GM18951 (cell line): ENCODE measurements around the gene PAX8.

Experiments used
- POLR2A ChIP-seq: IDR thresholded peaks from 4 replicates; pipeline ENCODE4 v1.6.1; 2011; ENCODE audit warnings: mild to moderate bottlenecking; ENCODE audit not compliant: insufficient read length, insufficient read depth; ENCODE audit errors: extremely low read depth
- in situ Hi-C: fragments of 300-500 bp; cut with MboI; formaldehyde crosslinking; loops from one replicate; pipeline ENCODE4 v1.12.0; 2022; ENCODE audit warnings: low sequenced_read_pairs, mixed read lengths, inconsistent platforms; ENCODE audit not compliant: unreplicated experiment

The PAX8 gene

DNA sequence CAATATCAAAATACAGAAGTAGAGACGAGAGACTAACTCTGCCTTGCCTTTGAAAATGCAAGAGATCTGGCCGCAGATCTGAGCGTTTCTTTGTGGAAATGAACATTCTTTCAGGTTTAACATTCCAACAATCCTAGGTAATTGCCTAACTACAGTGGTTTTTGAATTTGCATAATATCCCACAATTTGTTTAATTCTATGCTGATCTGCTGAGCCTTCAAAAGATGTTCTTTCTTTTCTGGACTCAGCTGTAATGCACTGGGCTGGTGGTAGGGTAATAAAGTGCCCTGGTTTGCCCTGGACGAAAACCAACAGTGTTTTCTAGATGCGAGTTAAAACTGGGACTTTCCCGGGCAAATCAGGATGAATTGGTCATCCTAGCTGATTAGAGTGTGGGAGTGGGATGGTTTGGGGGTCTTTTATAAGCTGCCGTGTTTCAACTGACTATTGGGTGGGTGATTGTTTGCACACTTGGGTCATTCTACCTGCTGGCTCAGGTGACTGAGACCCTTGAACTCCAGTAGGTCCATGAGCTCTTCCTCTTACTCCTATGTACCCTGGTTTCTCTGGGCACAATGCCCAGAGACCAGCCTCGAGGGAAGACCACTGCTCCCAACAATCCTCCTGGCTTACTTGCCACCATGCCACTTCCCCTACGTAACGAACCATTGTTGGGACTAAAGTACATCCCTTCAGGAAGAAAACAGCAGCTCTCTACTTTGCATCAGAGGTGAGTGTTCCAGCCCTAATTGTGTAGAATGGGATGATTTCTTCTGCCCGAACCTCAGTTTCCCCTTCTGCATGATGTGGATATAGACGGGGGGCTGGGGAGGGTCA, 3.4 kb upstream of the PAX8 start:
- TF ChIP-seq POLR2A = no peak
- in situ Hi-C loops = no loop called here

GRCh38 chr2:113278073-113278741, 514 bp downstream of the PAX8 start:
- no peak for TF ChIP-seq POLR2A
- in situ Hi-C loops = no loop called here

DNA sequence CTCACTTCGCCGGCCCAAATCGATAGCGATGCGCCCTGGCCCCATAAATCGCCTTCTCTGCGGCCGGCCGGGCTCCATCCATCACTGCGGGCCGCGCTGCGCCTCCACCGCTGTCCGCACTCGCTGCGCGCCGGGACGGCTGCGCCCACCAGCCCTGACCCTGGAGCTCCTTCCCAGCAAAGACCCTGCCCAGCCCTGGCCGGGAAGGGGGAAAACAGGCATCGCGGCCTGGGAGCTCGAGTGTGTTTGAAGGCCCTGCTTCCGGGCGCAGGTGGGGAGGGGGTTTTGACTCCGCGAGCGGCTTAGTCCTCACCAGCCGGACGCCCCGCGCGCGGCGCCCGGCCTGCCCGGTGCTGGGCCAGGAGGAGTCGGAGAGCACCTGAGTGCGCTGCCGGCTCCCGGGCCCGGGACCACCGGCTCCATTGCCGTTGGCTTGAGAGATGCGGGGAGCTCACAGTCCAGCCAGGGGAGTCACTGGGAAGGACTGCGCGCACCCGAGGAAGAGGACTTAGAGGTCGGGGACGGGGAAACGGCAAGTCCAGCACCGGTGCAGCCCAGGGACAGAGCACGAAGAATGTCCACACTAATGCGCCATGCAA, 1.1 kb downstream of the PAX8 start:
- TF ChIP-seq POLR2A = no peak
- in situ Hi-C loops = no loop called here

GRCh38 chr2:113276761-113277425, 1.8 kb downstream of the PAX8 start:
- no peak for TF ChIP-seq POLR2A
- in situ Hi-C loops = no loop called here

- TF ChIP-seq POLR2A = no peak
- in situ Hi-C loops = no loop called here
Measured at GRCh38 chr2:113276216-113276760, 2.4 kb downstream of the PAX8 start.

- TF ChIP-seq POLR2A = no peak
- in situ Hi-C loops = no loop called here
Measured at GRCh38 chr2:113275556-113276215, 3.0 kb downstream of the PAX8 start.

DNA sequence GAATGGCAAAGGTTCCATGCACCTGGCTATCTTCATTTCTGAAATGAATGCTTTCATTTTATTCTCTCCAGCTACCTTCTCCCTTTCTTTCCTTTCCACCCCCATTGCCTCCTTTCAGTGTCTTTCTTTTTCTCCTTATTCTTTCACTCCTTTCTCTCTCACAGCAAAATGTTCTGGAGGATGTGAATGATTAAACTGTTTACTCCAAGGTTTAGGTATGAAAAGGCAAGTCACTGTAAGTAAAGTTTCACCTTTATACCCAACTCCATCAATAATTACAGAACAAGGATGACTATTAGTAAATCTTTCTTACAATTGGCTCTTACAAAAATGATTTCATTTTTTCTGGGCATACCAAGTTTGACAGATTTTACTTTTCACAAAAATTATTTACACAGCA, 4.3 kb downstream of the PAX8 start:
- in situ Hi-C loops = no loop called here
- no peak for TF ChIP-seq POLR2A

- in situ Hi-C loops = no loop called here
- TF ChIP-seq POLR2A = no peak
Measured at GRCh38 chr2:113273981-113274380, 4.7 kb downstream of the PAX8 start.

DNA sequence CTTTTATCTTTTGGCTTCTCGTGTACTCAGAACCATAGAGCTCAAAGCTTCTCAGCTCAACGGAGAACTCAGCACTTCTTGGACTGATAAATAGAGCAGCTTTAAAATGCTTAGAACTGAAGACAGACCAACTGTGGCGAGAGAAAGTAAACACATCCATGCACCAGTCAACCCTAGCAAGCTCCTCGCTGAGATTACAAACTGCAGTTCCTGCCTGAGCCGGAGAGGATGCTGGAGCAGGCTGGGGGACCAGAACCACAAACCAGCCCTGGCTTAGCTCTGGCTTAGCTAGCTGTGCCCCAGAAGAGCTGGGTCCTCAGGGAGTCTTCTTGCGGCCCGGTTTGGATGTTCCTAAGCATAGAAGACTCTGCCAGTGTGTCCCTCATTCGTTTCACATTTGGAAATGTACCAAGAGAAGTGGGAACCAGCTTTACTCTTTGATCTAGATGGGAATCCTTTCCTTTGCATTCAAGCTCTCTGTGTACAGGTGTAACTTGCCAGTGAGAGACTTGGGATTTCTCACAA, 5.6 kb downstream of the PAX8 start:
- in situ Hi-C loops = no loop called here
- TF ChIP-seq POLR2A = no peak

DNA sequence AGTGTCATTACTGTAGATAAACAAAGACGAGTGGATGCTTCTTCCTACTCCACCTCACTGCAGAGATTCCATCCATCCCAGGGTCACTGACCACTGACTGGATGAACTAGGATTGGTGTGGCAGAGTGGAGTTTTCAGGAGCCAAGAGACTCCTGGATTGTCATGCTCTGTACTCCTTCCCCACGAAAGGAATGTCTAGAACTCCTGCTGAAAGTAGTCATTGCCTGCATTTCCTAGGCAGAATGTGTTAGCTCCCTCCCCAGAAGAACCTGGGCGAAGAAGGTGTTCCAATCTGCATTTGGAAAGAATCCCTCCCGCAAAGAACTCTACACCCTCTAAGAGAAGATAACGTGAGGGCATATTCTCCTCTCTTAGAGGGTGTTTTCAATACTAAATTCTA, 6.2 kb downstream of the PAX8 start:
- no peak for TF ChIP-seq POLR2A
- in situ Hi-C loops = no loop called here

DNA sequence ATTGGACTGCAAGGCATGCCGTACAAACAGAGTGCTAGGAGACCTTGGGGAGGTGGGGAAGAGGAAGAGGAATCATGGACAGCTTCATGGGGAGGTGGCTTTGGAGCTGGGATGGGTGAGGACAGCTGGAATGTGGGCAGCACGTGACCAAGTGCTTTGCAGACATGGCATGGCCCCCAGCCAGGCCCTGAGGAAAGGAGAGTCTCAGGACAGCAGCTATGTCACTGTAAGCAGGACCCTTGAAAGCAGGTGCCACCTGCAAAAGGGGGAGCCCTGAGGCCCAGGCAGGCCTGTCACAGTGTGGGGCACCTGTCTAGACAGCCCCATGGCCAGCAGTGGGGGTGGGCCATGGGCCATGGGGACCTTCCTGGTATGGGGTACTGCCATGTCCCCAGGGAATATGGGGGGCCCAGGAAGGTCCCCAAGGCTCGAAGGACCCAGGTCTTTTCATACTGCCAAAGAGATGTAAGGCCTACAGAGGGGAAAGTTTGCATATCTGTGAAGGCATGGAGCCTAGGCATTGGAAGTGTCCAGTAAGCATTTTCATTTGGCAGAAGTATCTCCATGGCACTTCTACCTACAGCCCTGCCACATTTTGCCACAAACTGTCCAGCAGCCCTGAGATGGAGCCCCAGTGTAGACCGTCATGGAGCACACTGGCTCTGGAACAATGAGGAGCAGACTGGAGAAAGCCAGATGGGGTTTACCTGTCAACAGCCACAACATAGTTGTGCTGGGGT, 9.9 kb downstream of the PAX8 start:
- in situ Hi-C loops = no loop called here
- no peak for TF ChIP-seq POLR2A

DNA sequence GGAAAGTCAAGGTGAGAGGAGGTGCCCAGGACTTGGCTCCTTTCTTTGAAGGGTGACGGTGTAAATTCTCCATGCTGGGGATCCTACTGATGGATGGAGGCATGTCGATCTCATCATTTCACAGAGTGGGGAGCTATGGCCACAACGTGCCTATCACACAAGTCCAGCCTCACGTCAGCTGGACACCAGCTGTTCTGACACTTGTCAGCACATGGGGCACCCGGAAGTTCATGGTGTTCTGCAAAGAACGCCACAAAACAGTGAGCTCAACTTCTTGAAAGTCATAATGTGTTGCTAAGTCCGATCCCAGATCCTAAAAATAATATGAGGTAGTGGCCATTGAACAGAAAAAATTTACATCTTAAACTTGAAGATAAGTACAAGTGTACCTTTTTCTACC, 12.3 kb downstream of the PAX8 start:
- TF ChIP-seq POLR2A = no peak
- in situ Hi-C loops = no loop called here

DNA sequence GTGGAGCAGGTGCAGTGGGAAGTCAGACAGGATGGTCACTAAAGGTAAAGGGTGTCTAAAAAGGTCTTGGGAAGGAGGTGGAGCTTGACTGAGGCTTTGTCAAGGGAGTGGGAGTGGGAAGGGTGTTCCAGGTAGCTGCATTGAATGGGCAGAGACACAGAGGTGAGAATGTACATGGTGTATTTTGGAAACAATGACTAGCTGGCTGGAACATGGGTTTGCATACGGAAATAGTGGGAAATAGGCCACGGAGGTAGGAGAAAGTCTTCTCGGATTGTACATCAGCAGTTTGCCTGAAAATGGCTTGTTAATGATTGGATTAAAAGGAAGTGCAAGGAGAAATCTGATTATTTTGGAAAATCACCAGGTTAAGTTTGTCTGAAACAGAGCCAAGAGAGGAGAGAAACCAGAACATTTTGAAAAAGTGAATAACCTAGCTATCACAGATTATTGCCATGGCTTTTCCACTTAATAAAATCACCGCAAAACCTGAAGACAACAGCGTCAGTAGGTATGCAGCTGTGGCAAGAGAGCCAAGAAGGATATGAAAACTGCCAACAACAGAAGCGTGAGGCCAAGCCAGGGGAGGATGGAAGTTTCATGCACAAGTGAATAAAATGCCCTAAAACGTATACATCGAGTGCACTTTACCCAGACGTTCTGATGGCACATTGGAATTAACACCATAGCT, 13.9 kb downstream of the PAX8 start:
- in situ Hi-C loops = no loop called here
- TF ChIP-seq POLR2A = no peak
